Muscle of arm (tissue), 12 donors: Measurements from ENCODE around the gene CCDC188. TPM values are rescaled to one million over a fixed set of nuclear protein-coding genes. Genes with fewer than 3 reads are reported as not detected.

ENCODE experiments used
- DNase-seq: peaks from one replicate; pipeline ENCODE4 v3.0.0-alpha.2; 2013
- polyA plus RNA-seq, 12 donors: library from polyadenylated mRNA; unstranded; fragments of 120-200 nt; gene quantifications; one replicate each; pipeline ENCODE4 v1.2.1, GENCODE V29; 2013; ENCODE audit not compliant: insufficient read length in 12 of 12

The CCDC188 gene
- polyA plus RNA-seq, 12 donors = 0.52 to 2.4 (median 1.2) TPM; not detected in 2

- no peak for DNase-seq
These were observed 15.6 kb downstream of the CCDC188 start for GRCh38 chr22:20135265-20135664.

- DNase-seq = no peak
These were observed 16.8 kb downstream of the CCDC188 start for GRCh38 chr22:20133930-20134549.

GRCh38 chr22:20132686-20133246, 18.1 kb downstream of the CCDC188 start:
- DNase-seq = no peak

GRCh38 chr22:20131859-20132685, 18.8 kb downstream of the CCDC188 start:
- no peak for DNase-seq

GRCh38 chr22:20131597-20131858, 19.3 kb downstream of the CCDC188 start, which contains the start of gene ZDHHC8:
Gene ZDHHC8 (plus strand): TSS chr22:20131804. CDS start chr22:20131948, 144 bp downstream.
- DNase-seq = no peak

GRCh38 chr22:20130731-20131596, 19.9 kb downstream of the CCDC188 start:
- peak; percentile 81 for DNase-seq

GRCh38 chr22:20130319-20130718, 20.5 kb downstream of the CCDC188 start:
- no peak for DNase-seq

- no peak for DNase-seq
These were observed 21.2 kb downstream of the CCDC188 start for GRCh38 chr22:20129747-20130014.

GRCh38 chr22:20128902-20129746, 21.7 kb downstream of the CCDC188 start:
- no peak for DNase-seq

GRCh38 chr22:20128619-20128901, 22.3 kb downstream of the CCDC188 start:
- DNase-seq = no peak

- DNase-seq = no peak
These were observed 22.8 kb downstream of the CCDC188 start for GRCh38 chr22:20127869-20128618.

GRCh38 chr22:20127318-20127868, 23.5 kb downstream of the CCDC188 start:
- DNase-seq = no peak

GRCh38 chr22:20126284-20127029, 24.4 kb downstream of the CCDC188 start:
- DNase-seq = no peak

GRCh38 chr22:20125201-20126174, 25.4 kb downstream of the CCDC188 start:
- no peak for DNase-seq

GRCh38 chr22:20124083-20124787, 26.6 kb downstream of the CCDC188 start:
- no peak for DNase-seq

- DNase-seq = no peak
These were observed 27.3 kb downstream of the CCDC188 start for GRCh38 chr22:20123366-20124082.

- DNase-seq = no peak
These were observed 28.9 kb downstream of the CCDC188 start for GRCh38 chr22:20121856-20122415.
